Neural progenitor cell (in vitro differentiated cells): Measurements from ENCODE around the gene ZNF541. TPM values are rescaled to one million over a fixed set of nuclear protein-coding genes. Genes with fewer than 3 reads are reported as not detected.

ENCODE experiments used
- DNase-seq: peaks from one replicate; pipeline ENCODE4 v3.0.0-alpha.2; 2016; ENCODE audit warnings: low spot score
- H2AFZ ChIP-seq: fragments of 200-600 bp; sonication (generic); replicated peaks from 2 replicates; pipeline ENCODE4 v1.6.1; 2016; ENCODE audit warnings: antibody characterized with exemption
- H3F3A ChIP-seq: fragments of 200-600 bp; sonication (generic); 2 replicates; pipeline ENCODE4 v1.6.1; 2016; ENCODE audit warnings: antibody characterized with exemption, low read depth
- H3K27ac ChIP-seq: fragments of 200-600 bp; sonication (generic); 2 replicates; pipeline ENCODE4 v1.5.1; 2016; ENCODE audit warnings: mild to moderate bottlenecking
- H3K27me3 ChIP-seq: fragments of 200-600 bp; sonication (generic); 2 replicates; pipeline ENCODE4 v1.6.1; 2016; ENCODE audit warnings: mild to moderate bottlenecking, moderate library complexity
- H3K36me3 ChIP-seq: fragments of 200-600 bp; sonication (generic); 2 replicates; pipeline ENCODE4 v1.5.1; 2016
- H3K4me1 ChIP-seq: fragments of 200-600 bp; sonication (generic); 2 replicates; pipeline ENCODE4 v1.6.1; 2016; ENCODE audit warnings: mixed run types
- H3K4me2 ChIP-seq: fragments of 200-600 bp; sonication (generic); 2 replicates; pipeline ENCODE4 v1.6.1; 2016
- H3K4me3 ChIP-seq: fragments of 200-600 bp; sonication (generic); 2 replicates; pipeline ENCODE4 v1.5.1; 2016
- H3K79me2 ChIP-seq: fragments of 200-600 bp; sonication (generic); 2 replicates; pipeline ENCODE4 v1.6.1; 2016; ENCODE audit warnings: low read depth
- H3K9ac ChIP-seq: fragments of 200-600 bp; sonication (generic); 2 replicates; pipeline ENCODE4 v1.6.1; 2016
- H3K9me3 ChIP-seq: fragments of 200-600 bp; sonication (generic); 2 replicates; pipeline ENCODE4 v1.5.1; 2016; ENCODE audit warnings: low read depth
- H4K20me1 ChIP-seq: fragments of 200-600 bp; sonication (generic); 2 replicates; pipeline ENCODE4 v1.6.1; 2016; ENCODE audit warnings: low read depth
- H3K27ac Mint-ChIP-seq: 3 replicates; pipeline ENCODE4 v1.8.0; 2021; ENCODE audit warnings: mixed read lengths
- H3K27me3 Mint-ChIP-seq: 2 replicates; pipeline ENCODE4 v1.8.0; 2022; ENCODE audit warnings: low read depth, mild to moderate bottlenecking, inconsistent platforms, moderate library complexity, mixed read lengths; ENCODE audit not compliant: insufficient read depth
- H3K36me3 Mint-ChIP-seq: 3 replicates; pipeline ENCODE4 v1.8.0; 2021; ENCODE audit warnings: mixed read lengths
- H3K4me1 Mint-ChIP-seq: 3 replicates; pipeline ENCODE4 v1.8.0; 2021; ENCODE audit warnings: mixed read lengths
- H3K4me3 Mint-ChIP-seq: 3 replicates; pipeline ENCODE4 v1.8.0; 2021; ENCODE audit warnings: mild to moderate bottlenecking, moderate library complexity, mixed read lengths
- H3K9me3 Mint-ChIP-seq: 3 replicates; pipeline ENCODE4 v1.8.0; 2020; ENCODE audit warnings: mixed read lengths
- EZH2 ChIP-seq: fragments of 200-600 bp; sonication (generic); IDR thresholded peaks from 2 replicates; pipeline ENCODE4 v1.6.1; 2017; ENCODE audit warnings: antibody characterized with exemption, mild to moderate bottlenecking, moderate library complexity
- EZH2phosphoT487 ChIP-seq: fragments of 200-600 bp; sonication (generic); IDR thresholded peaks from 2 replicates; pipeline ENCODE4 v1.6.1; 2017; ENCODE audit warnings: antibody characterized with exemption
- total RNA-seq: library from RNA; depleted of rRNA; stranded (reverse); fragments of >200 nt; gene quantifications from 2 replicates; pipeline ENCODE4 v1.2.3, GENCODE V29; 2015; ENCODE audit warnings: low replicate concordance
- TF ChIP-seq, protein P1 (sequence below): fragments of 200-600 bp; sonication (generic); IDR thresholded peaks from 2 replicates; pipeline ENCODE4 v1.5.1; 2017; ENCODE audit warnings: antibody characterized with exemption, mild to moderate bottlenecking

ZNF541 gene
- total RNA-seq, 1 donor from 2014 or later = not detected

DNA sequence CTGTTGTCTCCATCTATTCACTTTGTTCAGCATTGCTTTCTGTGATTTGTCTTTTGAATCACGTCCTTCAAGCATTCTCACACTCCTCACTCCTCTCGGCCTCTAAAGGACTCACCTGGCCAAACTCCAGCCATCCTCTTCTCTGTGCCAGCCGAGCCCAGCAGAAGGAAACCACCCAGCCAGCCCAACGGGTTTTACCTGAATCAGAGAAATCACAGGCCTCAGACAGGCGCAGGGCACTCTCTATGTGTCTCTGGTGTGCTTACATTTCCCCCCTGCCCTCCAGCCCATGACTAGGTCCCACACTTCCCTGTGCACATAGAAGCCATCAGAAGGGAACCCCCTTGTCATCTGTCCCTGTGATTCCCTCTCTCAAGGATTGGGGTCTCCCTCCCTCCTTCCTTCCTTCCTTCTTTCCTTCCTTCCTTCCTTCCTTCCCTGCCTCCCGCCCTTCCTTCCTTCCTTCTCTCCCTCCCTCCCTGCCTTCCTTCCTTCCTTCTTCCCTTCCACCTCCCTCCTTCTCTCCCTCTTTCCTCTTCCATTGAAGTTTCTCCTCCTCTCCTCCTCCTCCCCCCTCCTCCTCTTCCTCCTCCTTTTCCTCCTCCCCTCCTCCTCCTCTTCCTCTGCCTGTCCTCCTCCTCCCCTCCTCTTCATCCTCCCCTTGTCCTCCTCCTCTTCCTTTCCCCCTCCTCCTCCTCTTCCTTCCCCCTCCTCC lies 8.8 kb upstream of the ZNF541 start:
- Histone ChIP-seq H4K20me1 (no peaks in the 10 kb centered on the region), H3F3A (no peaks in the 10 kb centered on the region), H3K79me2 (no peaks in the 10 kb centered on the region), H3K27me3 (no peaks in the 10 kb centered on the region), H3K4me3 (no peak overlapping the region), H3K27ac (no peak overlapping the region), H3K4me1 (no peaks in the 10 kb centered on the region), H2AFZ (no peak overlapping the region), H3K9ac (no peak overlapping the region), H3K9me3 (no peaks in the 10 kb centered on the region), H3K4me2 (no peak overlapping the region), H3K36me3 (no peaks in the 10 kb centered on the region)
- TF ChIP-seq EZH2 (no peak), EZH2phosphoT487 (no peak)
- TF ChIP-seq, protein P1, sequence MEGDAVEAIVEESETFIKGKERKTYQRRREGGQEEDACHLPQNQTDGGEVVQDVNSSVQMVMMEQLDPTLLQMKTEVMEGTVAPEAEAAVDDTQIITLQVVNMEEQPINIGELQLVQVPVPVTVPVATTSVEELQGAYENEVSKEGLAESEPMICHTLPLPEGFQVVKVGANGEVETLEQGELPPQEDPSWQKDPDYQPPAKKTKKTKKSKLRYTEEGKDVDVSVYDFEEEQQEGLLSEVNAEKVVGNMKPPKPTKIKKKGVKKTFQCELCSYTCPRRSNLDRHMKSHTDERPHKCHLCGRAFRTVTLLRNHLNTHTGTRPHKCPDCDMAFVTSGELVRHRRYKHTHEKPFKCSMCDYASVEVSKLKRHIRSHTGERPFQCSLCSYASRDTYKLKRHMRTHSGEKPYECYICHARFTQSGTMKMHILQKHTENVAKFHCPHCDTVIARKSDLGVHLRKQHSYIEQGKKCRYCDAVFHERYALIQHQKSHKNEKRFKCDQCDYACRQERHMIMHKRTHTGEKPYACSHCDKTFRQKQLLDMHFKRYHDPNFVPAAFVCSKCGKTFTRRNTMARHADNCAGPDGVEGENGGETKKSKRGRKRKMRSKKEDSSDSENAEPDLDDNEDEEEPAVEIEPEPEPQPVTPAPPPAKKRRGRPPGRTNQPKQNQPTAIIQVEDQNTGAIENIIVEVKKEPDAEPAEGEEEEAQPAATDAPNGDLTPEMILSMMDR = no peak
- no peak overlapping the region for H3K4me3 Mint-ChIP-seq
- no peak for DNase-seq
- no peaks in the 10 kb centered on the region for H3K36me3 Mint-ChIP-seq
- H3K4me1 Mint-ChIP-seq = no peaks in the 10 kb centered on the region
- H3K9me3 Mint-ChIP-seq = peaks cover 5% of the 10 kb centered on the region
- peaks cover 6% of the 10 kb centered on the region for H3K27me3 Mint-ChIP-seq
- H3K27ac Mint-ChIP-seq = peak overlapping the region; percentile 21

DNA sequence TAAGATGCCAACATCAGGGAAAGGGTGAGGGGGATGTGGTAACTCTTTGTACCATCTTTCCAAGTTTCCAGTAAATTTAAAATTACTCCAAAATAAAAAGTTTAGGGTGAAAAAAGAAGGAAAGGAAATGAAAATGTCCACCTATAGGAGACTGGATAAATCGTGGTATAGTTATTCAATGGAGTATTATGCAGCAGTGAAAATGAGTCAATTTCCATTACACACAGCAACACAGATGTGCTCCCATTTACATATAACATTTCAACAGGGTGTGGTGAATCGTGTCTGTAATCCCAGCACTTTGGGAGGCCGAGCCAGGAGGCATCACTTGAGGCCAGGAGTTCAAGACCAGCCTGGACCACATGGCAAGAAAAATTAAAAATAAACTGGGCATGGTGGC lies 7.4 kb upstream of the ZNF541 start:
- TF ChIP-seq, protein P1 = no peak
- no peak for TF ChIP-seq EZH2phosphoT487
- H3K27ac Mint-ChIP-seq = no peak overlapping the region

DNA sequence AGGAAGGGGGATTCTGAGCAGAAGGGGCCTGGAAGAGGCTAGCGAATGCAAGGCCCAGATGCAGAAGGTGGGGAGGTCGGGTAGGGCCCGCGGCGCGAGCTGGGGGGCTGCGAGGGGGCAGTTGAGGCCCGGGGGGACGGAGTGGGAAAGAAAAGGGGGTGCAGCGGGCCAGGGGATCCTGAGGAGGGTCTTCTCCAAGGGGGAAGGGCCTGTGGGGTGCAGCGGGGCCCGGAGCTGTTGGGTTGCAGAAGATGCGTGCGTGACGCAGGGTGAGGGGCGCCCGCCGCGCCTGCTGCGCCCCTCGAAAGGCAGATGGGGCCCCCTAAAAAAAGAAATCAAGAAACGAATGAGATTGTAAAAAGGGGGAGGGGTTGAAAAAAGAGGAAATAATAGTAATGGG lies 313 bp downstream of the ZNF541 start:
- Mint-ChIP-seq H3K27ac (no peak overlapping the region), H3K4me1 (peaks cover 4% of the 10 kb centered on the region), H3K36me3 (no peaks in the 10 kb centered on the region), H3K9me3 (no peaks in the 10 kb centered on the region), H3K27me3 (peaks cover 5% of the 10 kb centered on the region), H3K4me3 (no peak overlapping the region)
- Histone ChIP-seq H3K79me2 (no peaks in the 10 kb centered on the region), H3K9me3 (no peaks in the 10 kb centered on the region), H3K4me3 (no peak overlapping the region), H3K9ac (no peak overlapping the region), H3K36me3 (no peaks in the 10 kb centered on the region), H3K4me2 (no peak overlapping the region), H4K20me1 (no peaks in the 10 kb centered on the region), H3K27me3 (no peaks in the 10 kb centered on the region), H2AFZ (no peak overlapping the region), H3K27ac (no peak overlapping the region), H3K4me1 (no peaks in the 10 kb centered on the region), H3F3A (no peaks in the 10 kb centered on the region)
- DNase-seq = no peak
- TF ChIP-seq EZH2 (no peak), EZH2phosphoT487 (no peak)
- TF ChIP-seq, protein P1 = no peak

More for the DNA sequence above, 7.4 kb upstream of the ZNF541 start:
- Histone ChIP-seq H3K36me3 (no peaks in the 10 kb centered on the region), H3K27ac (no peak overlapping the region), H3K4me1 (no peaks in the 10 kb centered on the region), H3K27me3 (no peaks in the 10 kb centered on the region), H2AFZ (no peak overlapping the region), H3F3A (no peaks in the 10 kb centered on the region), H3K9me3 (no peaks in the 10 kb centered on the region), H3K4me2 (no peak overlapping the region), H3K4me3 (no peak overlapping the region), H4K20me1 (no peaks in the 10 kb centered on the region), H3K9ac (no peak overlapping the region), H3K79me2 (no peaks in the 10 kb centered on the region)
- Mint-ChIP-seq H3K27me3 (peaks cover 5% of the 10 kb centered on the region), H3K36me3 (no peaks in the 10 kb centered on the region), H3K4me1 (no peaks in the 10 kb centered on the region), H3K4me3 (no peak overlapping the region), H3K9me3 (no peaks in the 10 kb centered on the region)
- DNase-seq = no peak
